Body of pancreas (tissue), 4 donors: ENCODE measurements around the gene DIAPH3. TPM values are rescaled to one million over a fixed set of nuclear protein-coding genes. Genes with fewer than 3 reads are reported as not detected.

ENCODE experiments used
- ATAC-seq: fragments of 150-250 bp; one replicate; pipeline ENCODE4 v1.9.1; 2016
- DNase-seq, 4 donors: peaks; one replicate each; pipeline ENCODE4 v3.0.0-alpha.2; 2019
- H3K27ac ChIP-seq, 4 donors: fragments of 200-600 bp; sonication (generic); 1 replicate in 3 of 4; 2 replicates in 1 of 4; pipeline versions ENCODE4 v1.5.1 to v1.6.1; 2016 to 2019; ENCODE audit warnings: mild to moderate bottlenecking in 1 of 4, mixed read lengths in 1 of 4, moderate library complexity in 1 of 4
- H3K27me3 ChIP-seq, 2 donors: fragments of 200-600 bp; sonication (generic); one replicate each; pipeline ENCODE4 v1.6.0; 2016; ENCODE audit warnings: mild to moderate bottlenecking in 1 of 2
- H3K36me3 ChIP-seq, 2 donors: fragments of 200-600 bp; sonication (generic); replicated peaks in 1 of 2; 2 replicates each; pipeline ENCODE4 v1.5.1; 2016; ENCODE audit warnings: low read depth in 2 of 2; ENCODE audit not compliant: insufficient read depth in 1 of 2
- H3K4me1 ChIP-seq: fragments of 200-600 bp; sonication (generic); one replicate; pipeline ENCODE4 v1.6.0; 2016
- H3K4me3 ChIP-seq, 2 donors: fragments of 200-600 bp; sonication (generic); 1 replicate in 1 of 2; 2 replicates in 1 of 2; pipeline ENCODE4 v1.5.1; 2016 to 2019
- H3K9me3 ChIP-seq, 3 donors: fragments of 200-600 bp; sonication (generic); 1 replicate in 2 of 3; 2 replicates in 1 of 3; pipeline ENCODE4 v1.5.1; 2016
- POLR2A ChIP-seq, 3 donors: fragments of 450-650 bp; IDR thresholded peaks; one replicate each; pipeline ENCODE4 v1.6.1; 2016; ENCODE audit warnings: antibody characterized with exemption in 3 of 3, mild to moderate bottlenecking in 2 of 3
- WGBS, 2 donors: methylation state at CpG; one replicate each; pipeline ENCODE4 v1.1.5; 2017; 5-methylcytosine and 5-hydroxymethylcytosine counted together
- intact Hi-C: fragments of 100-400 bp; cut with DNase I; formaldehyde crosslinking; loops from one replicate; pipeline ENCODE4 v1.15.1; 2023
- total RNA-seq, 2 donors: library from RNA; depleted of rRNA; stranded (reverse); fragments of >200 nt; gene quantifications; one replicate each; pipeline ENCODE4 v1.1.0, GENCODE V29; 2016
- TF ChIP-seq, protein P1 (sequence below), 7 experiments: fragments of 450-650 bp in 4 of 7; fragments of 200-600 bp in 3 of 7; sonication (generic) in 3 of 7; IDR thresholded peaks; one replicate each; pipeline ENCODE4 v1.5.1; 2016 to 2019; ENCODE audit warnings: antibody characterized with exemption in 7 of 7

Gene DIAPH3
- total RNA-seq, 2 donors from 2014 or later: 0.33 to 0.78 TPM

DNA sequence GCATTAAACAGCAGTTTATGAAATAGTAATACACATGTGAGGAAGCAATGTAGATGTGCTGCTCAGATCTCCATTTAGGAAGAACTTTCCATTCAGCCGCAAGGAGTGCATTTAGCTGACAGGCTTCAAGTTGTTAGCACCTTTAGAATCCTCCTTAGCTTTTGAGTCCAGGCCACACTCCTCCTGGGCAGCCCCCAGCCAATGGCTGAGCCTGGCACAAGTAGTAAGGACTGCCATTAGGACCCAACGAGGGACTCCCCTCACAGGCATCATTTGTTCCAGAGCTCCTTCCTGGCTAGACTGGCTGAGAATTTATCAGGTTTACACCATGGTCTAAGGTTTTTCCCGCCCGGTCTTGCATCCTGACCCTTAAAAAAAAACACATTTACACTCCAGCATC lies 201.4 kb downstream of the DIAPH3 start:
- H3K27ac ChIP-seq: no peak overlapping the region
- H3K4me3 ChIP-seq: no peak overlapping the region
- H3K27me3 ChIP-seq: no peaks in the 10 kb centered on the region
- H3K36me3 ChIP-seq: no peaks in the 10 kb centered on the region
- ATAC-seq: no peak
- DNase-seq: no peak
- WGBS, 2 donors: 93% methylated on average over 4 of the region's 4 CpGs
- H3K4me1 ChIP-seq: no peaks in the 10 kb centered on the region
- intact Hi-C loops: no loop called here
- no peaks in the 10 kb centered on the region for H3K9me3 ChIP-seq
- TF ChIP-seq, protein P1, sequence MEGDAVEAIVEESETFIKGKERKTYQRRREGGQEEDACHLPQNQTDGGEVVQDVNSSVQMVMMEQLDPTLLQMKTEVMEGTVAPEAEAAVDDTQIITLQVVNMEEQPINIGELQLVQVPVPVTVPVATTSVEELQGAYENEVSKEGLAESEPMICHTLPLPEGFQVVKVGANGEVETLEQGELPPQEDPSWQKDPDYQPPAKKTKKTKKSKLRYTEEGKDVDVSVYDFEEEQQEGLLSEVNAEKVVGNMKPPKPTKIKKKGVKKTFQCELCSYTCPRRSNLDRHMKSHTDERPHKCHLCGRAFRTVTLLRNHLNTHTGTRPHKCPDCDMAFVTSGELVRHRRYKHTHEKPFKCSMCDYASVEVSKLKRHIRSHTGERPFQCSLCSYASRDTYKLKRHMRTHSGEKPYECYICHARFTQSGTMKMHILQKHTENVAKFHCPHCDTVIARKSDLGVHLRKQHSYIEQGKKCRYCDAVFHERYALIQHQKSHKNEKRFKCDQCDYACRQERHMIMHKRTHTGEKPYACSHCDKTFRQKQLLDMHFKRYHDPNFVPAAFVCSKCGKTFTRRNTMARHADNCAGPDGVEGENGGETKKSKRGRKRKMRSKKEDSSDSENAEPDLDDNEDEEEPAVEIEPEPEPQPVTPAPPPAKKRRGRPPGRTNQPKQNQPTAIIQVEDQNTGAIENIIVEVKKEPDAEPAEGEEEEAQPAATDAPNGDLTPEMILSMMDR (IDR thresholded peaks at IDR 0.05): no peak
- no peak for TF ChIP-seq POLR2A (IDR thresholded peaks at IDR 0.05)

DNA sequence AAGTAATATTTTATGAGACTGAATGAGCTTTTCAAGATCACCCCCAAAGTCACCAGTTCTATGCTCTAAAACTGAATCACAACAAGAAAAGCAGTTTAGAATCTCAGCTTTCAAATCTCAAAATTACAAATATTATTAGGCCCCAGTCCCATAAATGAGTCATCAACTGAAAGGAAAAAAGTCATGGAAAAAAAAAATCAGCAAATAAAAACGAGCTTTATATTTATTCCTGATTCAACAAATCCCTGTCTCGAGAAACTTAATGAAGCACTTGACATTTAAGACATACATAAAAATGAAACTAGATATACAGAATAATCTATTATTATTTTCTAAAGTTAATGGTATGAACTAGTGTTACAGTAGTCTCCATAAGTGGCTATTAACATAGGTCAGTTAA lies 203.0 kb downstream of the DIAPH3 start:
- TF ChIP-seq, protein P1 (IDR thresholded peaks at IDR 0.05): no peak
- no peak for TF ChIP-seq POLR2A (IDR thresholded peaks at IDR 0.05)
- ATAC-seq (no peak), DNase-seq (no peak)
- Histone ChIP-seq H3K27me3 (no peaks in the 10 kb centered on the region), H3K9me3 (peaks cover 0 to 10% (median 0%) of the 10 kb centered on the region in 3 donors), H3K27ac (no peak overlapping the region), H3K4me3 (no peak overlapping the region), H3K36me3 (no peaks in the 10 kb centered on the region), H3K4me1 (no peaks in the 10 kb centered on the region)
- 54 to 64% methylated on average over 2 of the region's 2 CpGs for WGBS, 2 donors
- intact Hi-C loops: no loop called here

DNA sequence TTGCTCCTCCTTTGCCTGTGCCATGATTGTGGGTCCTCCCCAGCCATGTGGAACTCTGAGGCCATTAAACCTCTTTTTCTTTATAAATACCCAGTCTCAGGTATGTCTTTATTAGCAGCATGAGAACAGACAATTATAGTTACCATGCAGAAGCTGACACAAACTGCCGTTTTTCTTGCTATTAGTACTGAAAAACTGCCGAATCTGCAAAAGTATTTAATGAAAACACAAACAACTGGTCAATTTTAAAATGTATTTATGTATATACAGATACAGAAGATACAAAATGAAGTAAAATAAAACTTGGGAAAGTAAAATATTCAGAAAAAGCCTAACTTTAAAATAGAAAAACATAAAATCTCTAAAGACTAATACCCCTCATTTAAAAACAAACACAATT lies 206.3 kb downstream of the DIAPH3 start:
- no peaks in the 10 kb centered on the region for H3K36me3 ChIP-seq
- no peak overlapping the region for H3K4me3 ChIP-seq
- peaks cover 0 to 10% (median 0%) of the 10 kb centered on the region in 3 donors for H3K9me3 ChIP-seq
- intact Hi-C loops: no loop called here
- TF ChIP-seq, protein P1 (IDR thresholded peaks at IDR 0.05): no peak
- TF ChIP-seq POLR2A (IDR thresholded peaks at IDR 0.05): no peak
- no peaks in the 10 kb centered on the region for H3K27me3 ChIP-seq
- no peak overlapping the region for H3K27ac ChIP-seq
- no peaks in the 10 kb centered on the region for H3K4me1 ChIP-seq
- ATAC-seq (no peak), DNase-seq (no peak)
- 95 to 98% methylated on average over 2 of the region's 2 CpGs for WGBS, 2 donors

DNA sequence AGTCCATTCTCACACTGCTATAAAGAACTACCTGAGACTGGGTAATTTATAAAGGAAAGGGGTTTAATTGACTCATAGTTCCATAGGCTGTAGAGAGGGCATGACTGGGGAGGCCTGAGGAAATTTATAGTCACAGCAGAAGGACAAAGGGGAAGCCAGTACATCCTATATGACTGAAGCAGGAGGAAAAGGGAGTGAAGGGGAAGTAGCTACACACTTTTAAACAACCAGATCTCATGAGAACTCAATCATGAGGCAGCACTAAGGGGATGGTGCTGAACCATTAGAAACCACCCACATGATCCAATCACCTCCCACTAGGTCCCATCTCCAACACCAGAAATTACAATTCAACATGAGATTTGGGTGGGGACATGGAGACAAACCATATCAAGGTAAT lies 209.1 kb downstream of the DIAPH3 start:
- intact Hi-C loops: no loop called here
- no peak for ATAC-seq

DNA sequence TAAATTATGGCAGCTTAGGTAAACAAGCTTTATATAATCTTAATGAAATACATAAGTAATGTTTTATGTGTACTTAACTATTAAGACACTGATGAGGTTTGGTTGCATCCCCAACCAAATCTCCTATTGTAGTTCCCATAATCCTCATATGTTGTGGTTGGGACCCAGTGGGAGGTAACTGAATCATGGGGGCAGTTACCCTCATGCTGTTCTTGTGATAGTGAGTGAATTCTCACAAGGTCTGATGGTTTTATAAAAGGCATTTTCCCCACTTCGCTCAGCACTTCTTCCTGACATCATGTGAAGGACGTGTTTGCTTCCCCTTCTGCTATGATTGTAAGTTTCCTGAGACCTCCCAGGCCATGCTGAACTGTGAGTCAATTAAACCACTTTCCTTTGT lies 212.7 kb downstream of the DIAPH3 start:
- Histone ChIP-seq H3K4me1 (no peaks in the 10 kb centered on the region), H3K9me3 (peaks cover 0 to 2% (median 0%) of the 10 kb centered on the region in 3 donors), H3K36me3 (no peaks in the 10 kb centered on the region), H3K4me3 (no peak overlapping the region), H3K27me3 (no peaks in the 10 kb centered on the region), H3K27ac (no peak overlapping the region)
- 77 to 98% methylated on average over 2 of the region's 2 CpGs for WGBS, 2 donors
- TF ChIP-seq, protein P1 (IDR thresholded peaks at IDR 0.05): no peak
- no peak for TF ChIP-seq POLR2A (IDR thresholded peaks at IDR 0.05)
- no peak for DNase-seq
- ATAC-seq: no peak
- intact Hi-C loops: no loop called here

More for the DNA sequence above, 209.1 kb downstream of the DIAPH3 start:
- H3K27ac ChIP-seq: no peak overlapping the region
- H3K27me3 ChIP-seq: no peaks in the 10 kb centered on the region
- H3K36me3 ChIP-seq: no peaks in the 10 kb centered on the region
- H3K4me3 ChIP-seq: no peak overlapping the region
- peaks cover 0 to 10% (median 0%) of the 10 kb centered on the region in 3 donors for H3K9me3 ChIP-seq
- H3K4me1 ChIP-seq: no peaks in the 10 kb centered on the region
- DNase-seq: no peak
- TF ChIP-seq, protein P1 (IDR thresholded peaks at IDR 0.05): no peak
- no peak for TF ChIP-seq POLR2A (IDR thresholded peaks at IDR 0.05)
